Dedifferentiated amniotic fluid mesenchymal stem cell (primary cell): Measurements from ENCODE around the gene TTC19.
A peak's percentile ranks its signal among the peaks of the same experiment; 100 is the strongest.

ENCODE experiments used
- DNase-seq: peaks from one replicate; pipeline ENCODE4 v3.0.0-alpha.2; 2016; ENCODE audit errors: extremely low spot score

TTC19 gene, protein sequence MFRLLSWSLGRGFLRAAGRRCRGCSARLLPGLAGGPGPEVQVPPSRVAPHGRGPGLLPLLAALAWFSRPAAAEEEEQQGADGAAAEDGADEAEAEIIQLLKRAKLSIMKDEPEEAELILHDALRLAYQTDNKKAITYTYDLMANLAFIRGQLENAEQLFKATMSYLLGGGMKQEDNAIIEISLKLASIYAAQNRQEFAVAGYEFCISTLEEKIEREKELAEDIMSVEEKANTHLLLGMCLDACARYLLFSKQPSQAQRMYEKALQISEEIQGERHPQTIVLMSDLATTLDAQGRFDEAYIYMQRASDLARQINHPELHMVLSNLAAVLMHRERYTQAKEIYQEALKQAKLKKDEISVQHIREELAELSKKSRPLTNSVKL

GRCh38 chr17:15999141-15999973, at the start of gene TTC19, which contains the start of gene ZSWIM7:
Gene TTC19 (plus strand): TSS chr17:15999824. CDS start chr17:15999849, 25 bp downstream.
Gene ZSWIM7 (minus strand): TSS chr17:15999704. CDS start chr17:15999594, 110 bp downstream.
- peak; percentile 75 for DNase-seq

DNA sequence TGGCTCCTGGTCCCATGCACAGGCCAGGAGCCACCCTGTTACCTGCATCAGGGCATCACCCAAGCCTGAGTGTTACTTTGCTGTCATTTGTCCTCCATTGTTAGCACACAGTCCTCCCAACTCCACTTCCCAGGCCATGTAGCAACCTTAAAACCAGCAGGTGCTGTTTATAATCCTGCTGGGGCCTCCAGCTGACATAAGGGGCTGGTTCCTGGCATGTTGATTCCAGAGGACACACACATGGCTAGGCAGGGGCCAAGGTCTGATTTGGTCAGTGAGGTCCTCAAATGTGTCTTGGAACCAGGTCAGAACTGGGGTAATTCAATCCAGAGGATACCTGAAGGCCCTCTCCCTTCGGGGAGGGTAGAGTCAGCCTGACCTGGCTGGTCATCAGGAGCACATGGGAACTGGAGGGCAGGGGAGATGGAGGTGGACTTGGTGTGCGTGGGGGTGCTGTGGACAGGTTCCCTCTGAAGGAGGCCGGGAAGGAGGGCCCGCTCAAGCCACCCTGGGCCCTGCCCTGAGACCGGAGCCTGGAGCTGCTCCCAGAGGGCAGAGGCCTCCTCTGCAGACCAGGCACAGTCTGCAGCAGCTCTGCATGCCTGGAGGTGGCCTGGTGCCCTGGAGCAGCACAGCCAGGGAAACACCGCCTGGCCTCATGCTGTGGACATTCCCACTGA, 48.1 kb upstream of the TTC19 start:
- no peak for DNase-seq

DNA sequence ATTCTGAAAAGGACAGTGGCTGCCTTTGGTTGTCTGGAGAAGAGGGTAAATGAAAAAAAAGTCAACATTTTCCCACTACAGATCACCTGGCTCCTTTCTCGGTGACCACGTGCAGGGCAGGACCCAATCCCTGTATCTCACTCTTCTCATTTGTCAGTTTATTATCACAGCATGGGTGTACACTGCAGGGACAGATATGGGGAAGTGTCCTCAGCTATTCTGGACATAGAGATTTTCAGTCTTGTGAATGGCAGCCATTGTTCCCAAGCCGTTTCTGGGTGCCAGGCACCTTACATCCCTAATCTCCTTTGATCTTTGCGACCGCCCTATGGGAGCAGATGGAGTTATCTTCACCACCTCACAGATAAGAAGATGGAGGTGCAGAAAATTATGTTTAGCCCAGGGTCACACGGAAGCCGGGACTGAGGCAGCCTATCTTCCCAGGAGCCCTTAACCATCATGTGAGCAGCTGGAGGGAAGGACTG, 47.5 kb upstream of the TTC19 start:
- no peak for DNase-seq

DNA sequence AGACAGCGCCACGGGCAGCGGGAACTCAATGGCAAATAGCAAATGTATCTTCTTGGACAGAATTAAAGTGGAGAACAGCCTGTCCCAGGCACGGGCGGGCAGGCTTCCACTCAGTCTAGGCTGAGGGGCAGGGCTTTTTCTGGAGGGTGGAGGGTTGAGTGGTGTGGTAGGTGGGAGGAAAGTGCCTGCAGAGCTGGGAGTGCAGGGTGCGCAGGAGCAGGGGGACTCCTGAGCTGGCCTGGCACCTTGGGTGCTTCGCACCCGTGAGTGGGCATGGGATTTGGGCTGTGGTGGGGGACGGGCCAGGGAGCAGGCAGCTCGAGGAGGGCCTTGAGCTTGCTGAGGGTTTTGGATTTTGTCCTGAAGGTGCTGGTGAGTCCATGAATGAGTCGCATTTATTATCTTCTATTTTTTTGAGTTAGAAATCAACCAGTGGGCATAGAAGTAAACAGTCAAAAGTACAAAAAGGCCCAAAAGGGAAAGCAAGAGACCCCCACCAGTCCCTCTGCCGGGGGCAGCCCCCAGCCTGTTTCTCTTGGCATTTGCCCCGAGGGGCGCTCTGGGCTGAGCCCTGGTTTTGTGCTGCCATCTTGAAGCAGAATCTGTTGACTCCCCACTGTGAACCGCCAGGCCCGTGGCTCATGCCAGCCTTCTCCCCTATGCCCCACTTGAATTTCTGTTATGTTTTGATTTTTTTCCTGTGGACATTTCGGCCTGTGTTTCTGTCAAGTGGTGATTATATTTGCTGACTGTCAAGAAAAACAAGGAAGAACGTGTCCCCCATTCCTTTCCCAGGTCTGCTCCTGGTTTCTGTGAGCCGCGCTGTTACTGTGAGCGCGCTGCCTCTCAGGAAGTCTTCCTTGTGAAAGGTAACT, 46.5 kb upstream of the TTC19 start:
- DNase-seq, result no peak

GRCh38 chr17:15954222-15954621, 45.4 kb upstream of the TTC19 start:
- peak; percentile 40 for DNase-seq

DNA sequence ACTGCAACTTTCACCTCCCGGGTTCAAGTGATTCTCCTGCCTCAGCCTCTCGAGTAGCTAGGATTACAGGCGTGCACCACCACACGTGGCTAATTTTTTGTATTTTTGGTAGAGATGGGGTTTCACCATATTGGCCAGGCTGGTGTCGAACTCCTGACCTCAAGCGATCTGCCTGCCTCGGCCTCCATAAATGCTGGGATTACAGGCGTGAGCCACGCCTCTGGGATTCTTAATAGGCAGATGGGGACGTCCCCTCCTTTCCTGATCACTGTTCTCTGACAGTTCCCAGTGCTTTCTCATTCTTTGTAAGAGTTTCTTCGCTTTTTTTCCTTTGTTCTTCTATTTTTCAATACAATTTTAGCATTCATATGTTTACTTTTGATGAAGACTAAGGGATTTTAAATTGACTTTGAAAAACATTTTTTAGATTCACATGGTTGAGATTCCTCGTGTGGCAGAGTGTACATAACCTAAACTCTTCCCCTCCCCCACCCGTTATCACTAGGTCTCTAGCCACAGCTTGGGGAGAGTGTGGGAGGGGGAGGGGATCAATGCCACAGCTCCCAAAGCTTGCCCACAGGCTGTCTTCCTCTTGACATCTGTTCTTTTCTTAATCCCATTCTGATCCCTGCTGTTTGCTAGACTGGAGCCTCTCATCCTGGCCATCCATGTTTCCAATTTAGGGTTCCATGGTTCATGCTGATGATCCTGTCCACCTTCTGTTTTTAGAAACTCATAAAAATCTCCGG, 43.7 kb upstream of the TTC19 start:
- DNase-seq, result no peak

DNA sequence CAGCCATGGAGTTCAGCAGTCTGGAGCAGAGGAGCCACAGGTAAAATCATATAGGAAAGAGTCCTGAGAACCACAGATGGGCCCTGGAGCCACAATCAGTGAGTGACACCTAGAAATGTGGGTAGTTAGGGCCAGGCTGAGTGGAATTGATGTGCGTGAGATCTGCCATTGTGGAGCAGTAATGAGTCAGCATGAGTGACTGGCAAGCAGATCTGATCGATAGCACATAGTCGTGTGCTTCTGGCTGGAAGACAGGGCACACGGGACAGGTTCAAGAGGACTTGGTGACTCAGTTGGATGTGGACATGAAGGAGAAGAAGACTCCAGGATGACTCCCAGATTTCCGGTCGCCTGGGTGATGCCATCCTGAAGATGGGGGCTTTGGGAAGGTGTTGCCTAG, 42.4 kb upstream of the TTC19 start:
- no peak for DNase-seq

DNA sequence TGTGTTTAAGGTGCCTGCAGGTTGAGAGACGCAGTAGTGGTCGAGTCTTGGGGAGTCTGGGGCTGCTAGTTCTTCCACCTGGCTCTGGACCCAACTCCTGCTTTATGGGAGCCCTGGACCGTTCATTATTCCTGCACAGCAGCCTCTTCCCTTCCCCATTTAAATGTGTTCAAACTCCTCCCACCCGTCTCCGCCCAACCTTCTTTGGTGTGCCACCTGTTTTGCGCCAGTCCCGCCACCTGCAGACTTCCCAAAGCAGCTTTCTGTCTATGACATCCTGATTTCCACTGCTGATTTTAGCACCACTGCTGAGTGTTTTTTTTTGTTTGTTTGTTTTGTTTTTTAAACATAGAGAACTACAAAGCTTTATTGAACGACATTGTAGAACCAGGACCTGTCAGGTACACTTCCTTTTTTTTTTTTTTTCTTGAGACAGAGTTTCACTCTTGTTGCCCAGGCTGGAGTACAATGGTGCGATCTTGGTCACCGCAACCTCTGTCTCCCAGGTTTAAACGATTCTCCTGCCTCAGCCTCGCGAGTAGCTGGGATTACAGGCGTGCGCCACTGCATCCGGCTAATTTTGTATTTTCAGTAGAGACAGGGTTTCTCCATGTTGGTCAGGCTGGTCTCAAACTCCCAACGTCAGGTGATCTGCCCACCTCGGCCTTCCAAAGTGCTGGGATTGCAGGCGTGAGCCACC, 41.9 kb upstream of the TTC19 start:
- no peak for DNase-seq

GRCh38 chr17:15958484-15958854, 41.2 kb upstream of the TTC19 start:
- DNase-seq, result no peak

- no peak for DNase-seq
Measured at GRCh38 chr17:15963670-15964110, 35.9 kb upstream of the TTC19 start.

DNA sequence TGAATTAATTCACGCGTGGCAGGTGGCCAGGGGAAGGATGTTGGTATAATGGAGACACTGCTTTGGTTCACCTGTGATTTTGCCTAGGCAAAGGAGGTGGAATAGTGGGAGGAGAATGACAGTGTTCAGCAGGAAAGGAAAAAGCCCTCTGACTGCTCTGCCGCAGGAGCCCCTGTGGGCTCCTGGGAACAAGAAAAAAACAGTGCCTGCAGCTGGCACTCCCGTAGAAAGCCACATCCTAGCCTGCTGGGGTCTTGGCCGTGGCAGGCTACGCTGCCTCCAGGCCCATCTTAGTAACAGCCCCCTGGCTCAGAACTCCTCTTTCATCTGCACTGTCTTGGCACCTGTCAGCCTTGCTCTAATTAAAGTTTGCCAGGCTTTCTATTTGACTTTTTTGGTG, 34.1 kb upstream of the TTC19 start:
- no peak for DNase-seq

DNA sequence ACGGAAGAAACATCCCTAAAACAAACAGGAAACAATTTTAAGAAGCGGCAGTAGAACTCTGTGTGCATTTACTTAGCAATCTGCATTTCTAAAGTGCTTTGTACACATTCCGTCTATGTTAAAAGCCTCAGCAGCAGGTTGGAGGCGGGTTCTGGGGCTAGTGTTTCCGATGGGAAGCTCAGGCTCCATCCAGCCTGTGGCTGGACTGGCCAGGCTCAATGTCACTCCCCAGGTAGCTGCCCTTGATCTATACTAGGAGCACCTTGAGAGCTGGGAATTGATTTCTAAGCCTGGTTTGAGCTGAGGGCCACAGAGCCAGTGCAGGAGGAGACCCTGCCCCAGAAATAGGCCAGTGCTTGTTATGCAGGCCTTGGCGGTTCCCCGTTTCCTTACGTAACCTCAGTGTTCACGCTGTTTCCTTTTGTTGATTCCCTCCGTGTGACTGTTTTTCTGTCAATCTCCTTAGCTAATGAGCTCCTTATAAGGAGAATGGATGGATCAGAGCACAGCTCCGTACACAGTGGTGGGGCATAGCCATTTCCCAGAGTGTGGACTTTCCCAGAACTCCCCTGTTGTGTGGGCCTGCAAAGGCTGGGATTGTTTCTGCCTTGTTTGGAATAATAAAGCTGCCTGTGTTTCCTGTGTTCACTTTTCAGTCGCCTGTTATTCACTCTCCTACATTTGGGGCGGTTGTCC, 33.3 kb upstream of the TTC19 start:
- no peak for DNase-seq

GRCh38 chr17:15966879-15967248, 32.8 kb upstream of the TTC19 start:
- DNase-seq, result no peak

- no peak for DNase-seq
Measured at GRCh38 chr17:15967706-15968399, 31.8 kb upstream of the TTC19 start.

DNA sequence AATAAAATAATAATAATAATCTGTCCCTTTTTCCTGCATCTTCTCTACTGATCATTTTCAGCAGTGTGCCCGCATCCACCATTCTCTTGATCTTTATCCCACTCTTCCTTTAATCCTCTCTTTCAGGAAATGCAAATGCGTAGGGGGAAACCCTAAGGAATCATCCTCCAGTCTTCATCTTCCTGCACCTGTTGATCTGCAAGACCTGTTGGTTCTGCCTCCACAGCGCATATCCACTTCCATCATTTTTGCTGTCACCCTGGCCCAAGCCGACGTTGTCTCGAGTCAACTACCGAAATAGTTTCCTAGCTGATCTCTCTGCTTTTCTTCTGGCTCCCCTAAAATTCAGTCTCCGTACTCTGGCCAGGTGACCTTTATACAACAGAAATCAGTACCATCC, 30.2 kb upstream of the TTC19 start:
- DNase-seq, result no peak

DNA sequence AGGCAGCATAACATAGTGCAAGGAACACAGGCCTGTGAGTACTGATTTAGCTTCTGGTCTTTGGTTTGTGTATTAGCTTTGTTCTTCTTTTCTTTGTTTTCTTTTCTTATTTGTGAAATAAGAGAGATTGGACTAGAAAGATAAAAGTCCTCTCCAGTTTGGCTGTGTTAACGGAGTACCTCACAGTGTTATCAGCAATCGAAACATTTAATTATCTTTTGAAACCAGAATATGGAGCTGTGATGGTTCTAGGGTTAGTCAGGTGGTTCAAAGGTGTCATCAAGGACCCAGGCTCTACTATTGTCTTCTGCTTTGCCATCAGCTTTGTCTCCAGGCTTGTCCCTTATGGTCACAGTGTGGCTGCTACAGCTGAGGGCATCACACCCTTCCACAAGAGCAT, 29.1 kb upstream of the TTC19 start:
- DNase-seq, result no peak

- DNase-seq, result no peak
Measured at GRCh38 chr17:15971098-15971678, 28.4 kb upstream of the TTC19 start.

DNA sequence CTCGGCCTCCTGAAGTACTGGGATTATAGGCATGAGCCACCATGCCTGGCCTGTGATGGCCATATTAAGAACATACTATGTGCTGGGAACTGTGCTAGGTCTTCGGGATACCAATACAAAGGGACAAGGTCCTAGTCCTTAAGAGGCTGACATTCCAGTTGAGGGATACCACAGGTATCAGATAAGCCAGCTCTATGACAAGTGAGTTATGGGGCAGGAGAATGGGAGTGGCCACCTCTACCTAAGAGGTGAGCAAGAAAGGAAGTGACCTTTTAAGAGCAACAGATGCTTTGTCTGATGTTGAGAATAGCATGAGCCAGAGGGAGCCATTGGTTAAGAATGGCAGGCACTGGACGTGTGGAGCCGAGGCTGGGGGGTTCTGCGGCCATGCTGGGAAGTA, 27.7 kb upstream of the TTC19 start:
- DNase-seq, result no peak
